K562 (cell line): ENCODE results near the gene TBC1D5. TPM values are rescaled to one million over a fixed set of nuclear protein-coding genes. Genes with fewer than 3 reads are reported as not detected.

ENCODE experiments used
- BHLHE40 ChIP-seq: IDR thresholded peaks from 2 replicates; pipeline ENCODE4 v1.6.1; 2011; ENCODE audit warnings: low read length, improper control_type of control experiment
- C11orf30 ChIP-seq: fragments of 450-650 bp; IDR thresholded peaks from 2 replicates; pipeline ENCODE4 v1.6.1; 2016; ENCODE audit warnings: low read depth, mild to moderate bottlenecking
- CREBBP ChIP-seq: IDR thresholded peaks from one replicate; pipeline ENCODE4 v1.6.1; 2012; ENCODE audit warnings: low read depth, mild to moderate bottlenecking, control low read depth, inconsistent platforms, low read length
- CSDE1 ChIP-seq, 2 experiments: fragments of 450-650 bp; IDR thresholded peaks; 2 replicates each; pipeline ENCODE4 v1.6.1; 2016; ENCODE audit warnings: mild to moderate bottlenecking in 1 of 2
- E2F3 ChIP-seq: fragments of 250-450 bp; sonication (Bioruptor Pico); IDR thresholded peaks from 2 replicates; pipeline ENCODE4 v1.4.0; 2020; ENCODE audit warnings: mild to moderate bottlenecking
- ERF ChIP-seq: fragments of 450-650 bp; formaldehyde crosslinking; IDR thresholded peaks from 2 replicates; pipeline ENCODE4 v1.4.0; 2020; ENCODE audit warnings: mild to moderate bottlenecking, mixed read lengths
- FOXA1 ChIP-seq: fragments of 450-650 bp; IDR thresholded peaks from 2 replicates; pipeline ENCODE4 v1.6.1; 2016; ENCODE audit warnings: mild to moderate bottlenecking, borderline replicate concordance
- FOXP1 ChIP-seq: sonication (generic); formaldehyde crosslinking; IDR thresholded peaks from 2 replicates; pipeline ENCODE4 v1.8.0; 2022; ENCODE audit warnings: mild to moderate bottlenecking, missing genetic modification reagents
- GABPA ChIP-seq: fragments of 200-800 bp; sonication (Bioruptor generic); conservative IDR thresholded peaks from 2 replicates; pipeline ENCODE4 v1.6.1; 2016; ENCODE audit warnings: low read depth, missing genetic modification characterization, missing compliant biosample characterization
- GATA2 ChIP-seq: sonication (generic); formaldehyde crosslinking; IDR thresholded peaks from 2 replicates; pipeline ENCODE4 v1.4.0; 2020; ENCODE audit warnings: mild to moderate bottlenecking, missing genetic modification reagents
- HDAC1 ChIP-seq, 2 experiments: fragments of 450-650 bp; IDR thresholded peaks; 2 replicates each; pipeline ENCODE4 v1.6.1; 2016 to 2017; ENCODE audit warnings: inconsistent platforms in 1 of 2, mild to moderate bottlenecking in 1 of 2, moderate library complexity in 1 of 2
- JUN ChIP-seq, 2 experiments: sonication (generic) in 1 of 2; formaldehyde crosslinking in 1 of 2; IDR thresholded peaks; 2 replicates each; pipeline versions ENCODE4 v1.6.1 to v1.8.0; 2012 to 2022; ENCODE audit warnings: borderline replicate concordance in 2 of 2, mild to moderate bottlenecking in 2 of 2, improper control_type of control experiment in 1 of 2, low read depth in 1 of 2, low read length in 1 of 2, missing genetic modification reagents in 1 of 2
- KDM4B ChIP-seq, 2 experiments: fragments of 450-650 bp in 1 of 2; sonication (generic) in 1 of 2; IDR thresholded peaks; 2 replicates each; pipeline ENCODE4 v1.6.1; 2016 to 2017; ENCODE audit warnings: borderline replicate concordance in 2 of 2, antibody characterized with exemption in 1 of 2, low read depth in 1 of 2, mild to moderate bottlenecking in 1 of 2
- L3MBTL2 ChIP-seq: fragments of 450-650 bp; IDR thresholded peaks from 2 replicates; pipeline ENCODE4 v1.6.1; 2016; ENCODE audit warnings: mild to moderate bottlenecking, moderate library complexity
- MECOM ChIP-seq: fragments of 250-450 bp; sonication (Bioruptor Pico); IDR thresholded peaks from 2 replicates; pipeline ENCODE4 v1.8.0; 2022; ENCODE audit warnings: inconsistent platforms
- MEF2D ChIP-seq: conservative IDR thresholded peaks from 2 replicates; pipeline ENCODE4 v1.6.1; 2016; ENCODE audit warnings: low read depth, missing genetic modification characterization, missing compliant biosample characterization
- PCBP2 ChIP-seq: fragments of 200-400 bp; formaldehyde crosslinking; IDR thresholded peaks from 2 replicates; pipeline ENCODE4 v1.6.1; 2018; ENCODE audit warnings: low read length, low read depth, mild to moderate bottlenecking, moderate library complexity; ENCODE audit not compliant: poor library complexity, severe bottlenecking
- RB1 ChIP-seq: fragments of 450-650 bp; IDR thresholded peaks from 2 replicates; pipeline ENCODE4 v1.6.1; 2017; ENCODE audit warnings: low read depth, mild to moderate bottlenecking
- RBM25 ChIP-seq: fragments of 200-400 bp; formaldehyde crosslinking; IDR thresholded peaks from 2 replicates; pipeline ENCODE4 v1.6.1; 2018; ENCODE audit warnings: low read length, low read depth, moderate library complexity; ENCODE audit not compliant: severe bottlenecking
- RCOR1 ChIP-seq, 2 experiments: IDR thresholded peaks; 2 replicates each; pipeline ENCODE4 v1.6.1; 2012; ENCODE audit warnings: low read depth in 2 of 2, low read length in 2 of 2, borderline replicate concordance in 1 of 2, improper control_type of control experiment in 1 of 2
- SMARCA5 ChIP-seq: fragments of 450-650 bp; IDR thresholded peaks from 2 replicates; pipeline ENCODE4 v1.6.1; 2016
- SOX6 ChIP-seq: fragments of 450-650 bp; IDR thresholded peaks from 2 replicates; pipeline ENCODE4 v1.6.1; 2014; ENCODE audit warnings: mild to moderate bottlenecking
- SPI1 ChIP-seq: IDR thresholded peaks from 2 replicates; pipeline ENCODE4 v1.6.1; 2011; ENCODE audit warnings: low read depth, low read length, control low read depth, borderline replicate concordance
- TOE1 ChIP-seq, 2 experiments: fragments of 450-650 bp in 1 of 2; sonication (generic) in 1 of 2; formaldehyde crosslinking in 1 of 2; IDR thresholded peaks; 2 replicates each; pipeline versions ENCODE4 v1.7.1 to v1.8.0; 2016 to 2022; ENCODE audit warnings: borderline replicate concordance in 2 of 2, mild to moderate bottlenecking in 2 of 2, antibody characterized with exemption in 1 of 2, inconsistent platforms in 1 of 2, low read depth in 1 of 2, missing genetic modification reagents in 1 of 2, moderate library complexity in 1 of 2
- ZEB2 ChIP-seq: fragments of 450-650 bp; IDR thresholded peaks from 2 replicates; pipeline ENCODE4 v1.6.1; 2016
- ZNF165 ChIP-seq: fragments of 250-450 bp; sonication (Bioruptor Pico); IDR thresholded peaks from 2 replicates; pipeline ENCODE4 v1.4.0; 2020; ENCODE audit warnings: borderline replicate concordance
- ZNF232 ChIP-seq: sonication (generic); formaldehyde crosslinking; IDR thresholded peaks from 2 replicates; pipeline ENCODE4 v1.8.0; 2022; ENCODE audit warnings: mild to moderate bottlenecking, missing genetic modification reagents
- ZNF324 ChIP-seq: fragments of 250-450 bp; sonication (Bioruptor Pico); IDR thresholded peaks from 2 replicates; pipeline ENCODE4 v1.4.0; 2020; ENCODE audit warnings: mild to moderate bottlenecking
- ZNF445 ChIP-seq: fragments of 250-450 bp; sonication (Bioruptor Pico); IDR thresholded peaks from 2 replicates; pipeline ENCODE4 v1.4.0; 2020; ENCODE audit warnings: low read depth, mild to moderate bottlenecking, moderate library complexity
- ZNF764 ChIP-seq: fragments of 250-450 bp; sonication (Bioruptor Pico); IDR thresholded peaks from 2 replicates; pipeline ENCODE4 v1.4.0; 2020; ENCODE audit warnings: low read depth, mild to moderate bottlenecking, moderate library complexity
- ZNF766 ChIP-seq: fragments of 200-800 bp; sonication (Bioruptor generic); conservative IDR thresholded peaks from 2 replicates; pipeline ENCODE4 v1.6.1; 2016; ENCODE audit warnings: missing genetic modification characterization, missing compliant biosample characterization
- polyA plus RNA-seq, 8 experiments: library from polyadenylated mRNA; depleted of rRNA in 4 of 8; stranded (reverse) in 5 of 8; unstranded in 3 of 8; fragments of >200 nt; fragmentation: Nextera tagmentation in 2 of 8; fragmentation: Illumina TruSeq in 1 of 8; extraction: Ambion mirVana in 2 of 8; extraction: Trizol in 1 of 8; gene quantifications; 2 replicates each; pipeline versions ENCODE4 v1.2.1 to v1.2.3, GENCODE V29; 2011 to 2014; ENCODE audit warnings: inconsistent platforms in 1 of 8, missing spikeins in 1 of 8
- total RNA-seq, 7 experiments: library from RNA; depleted of rRNA in 6 of 7; stranded (reverse); fragments of >200 nt in 6 of 7; fragmentation: Illumina TruSeq in 2 of 7; extraction: Trizol in 2 of 7; gene quantifications; 2 replicates each; pipeline versions ENCODE4 v1.2.1 to v1.2.3, GENCODE V29; 2011 to 2021; ENCODE audit warnings: low replicate concordance in 1 of 7
- TF ChIP-seq, protein P1 (sequence below): fragments of 450-650 bp; formaldehyde crosslinking; IDR thresholded peaks from 2 replicates; pipeline ENCODE4 v1.4.0; 2022; ENCODE audit warnings: missing genetic modification characterization

The TBC1D5 gene
- total and polyA plus RNA-seq, 9 of the 15 experiments (the other 6 are each of a cell fraction or from before 2014, with no cell fraction given) = 2.9 to 38.1 (median 25.6) TPM

DNA sequence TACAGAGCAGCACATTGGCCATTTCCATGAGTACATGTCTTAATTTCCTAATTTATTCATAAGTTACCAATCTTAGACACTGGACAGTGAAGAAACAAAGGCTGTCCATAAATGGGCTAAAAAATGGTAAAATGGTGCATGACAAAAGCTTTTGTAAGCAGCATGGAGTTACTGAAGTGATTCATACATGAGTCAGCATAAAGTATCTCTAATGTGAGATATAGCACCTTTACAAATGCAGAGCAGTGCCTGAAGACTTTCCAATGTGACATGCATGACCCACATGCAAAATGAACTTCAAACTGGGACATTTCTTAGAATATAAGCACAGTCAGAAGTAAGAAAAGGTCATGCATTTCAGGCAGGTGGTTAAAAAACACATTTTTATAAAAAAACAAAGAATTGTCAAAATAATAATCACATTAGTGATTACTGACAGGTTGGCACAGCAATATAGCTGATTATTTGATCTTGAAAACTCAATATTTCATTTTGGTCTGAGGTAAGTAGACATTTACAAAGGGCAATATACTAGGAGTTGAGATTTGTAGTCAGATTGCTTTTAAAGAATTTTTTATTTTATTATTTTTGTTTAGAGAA is 558.4 kb downstream of the TBC1D5 start (continued):
- no peak for TF ChIP-seq RBM25
- TF ChIP-seq ZNF165 (CRISPR knock-in tag) = no peak
- no peak for TF ChIP-seq ZNF232 (CRISPR knock-in tag)
- no peak for TF ChIP-seq ZNF324 (CRISPR knock-in tag)
- TF ChIP-seq, protein P1, sequence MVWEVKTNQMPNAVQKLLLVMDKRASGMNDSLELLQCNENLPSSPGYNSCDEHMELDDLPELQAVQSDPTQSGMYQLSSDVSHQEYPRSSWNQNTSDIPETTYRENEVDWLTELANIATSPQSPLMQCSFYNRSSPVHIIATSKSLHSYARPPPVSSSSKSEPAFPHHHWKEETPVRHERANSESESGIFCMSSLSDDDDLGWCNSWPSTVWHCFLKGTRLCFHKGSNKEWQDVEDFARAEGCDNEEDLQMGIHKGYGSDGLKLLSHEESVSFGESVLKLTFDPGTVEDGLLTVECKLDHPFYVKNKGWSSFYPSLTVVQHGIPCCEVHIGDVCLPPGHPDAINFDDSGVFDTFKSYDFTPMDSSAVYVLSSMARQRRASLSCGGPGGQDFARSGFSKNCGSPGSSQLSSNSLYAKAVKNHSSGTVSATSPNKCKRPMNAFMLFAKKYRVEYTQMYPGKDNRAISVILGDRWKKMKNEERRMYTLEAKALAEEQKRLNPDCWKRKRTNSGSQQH (CRISPR knock-in tag) = no peak
- no peak for TF ChIP-seq TOE1 (IDR thresholded peaks at IDR 0.05; ENCODE audit: borderline replicate concordance)
- no peak for TF ChIP-seq TOE1 (CRISPR knock-in tag; IDR thresholded peaks at IDR 0.05; ENCODE audit: borderline replicate concordance, low read depth)
- TF ChIP-seq ZEB2 = no peak
- no peak for TF ChIP-seq SOX6
- no peak for TF ChIP-seq KDM4B (IDR thresholded peaks at IDR 0.05; ENCODE audit: borderline replicate concordance in 2 of 2, low read depth in 1 of 2)
- TF ChIP-seq GABPA (tag) = no peak
- TF ChIP-seq GATA2 (CRISPR knock-in tag) = no peak
- TF ChIP-seq FOXP1 (CRISPR knock-in tag) = no peak
- no peak for TF ChIP-seq ERF (CRISPR knock-in tag)
- TF ChIP-seq BHLHE40 = no peak
- no peak for TF ChIP-seq L3MBTL2
- no peak for TF ChIP-seq SMARCA5
- TF ChIP-seq HDAC1 (IDR thresholded peaks at IDR 0.05) = no peak
- peak; percentile 97 for TF ChIP-seq C11orf30
- TF ChIP-seq RCOR1 (IDR thresholded peaks at IDR 0.05; ENCODE audit: borderline replicate concordance in 1 of 2, low read depth in 2 of 2, low read length in 2 of 2) = no peak
- no peak for TF ChIP-seq PCBP2
- TF ChIP-seq MECOM = no peak
- TF ChIP-seq SPI1 = no peak
- peak; percentile 70 for TF ChIP-seq JUN (IDR thresholded peaks at IDR 0.05; ENCODE audit: borderline replicate concordance, low read depth, low read length)
- TF ChIP-seq JUN (CRISPR knock-in tag; IDR thresholded peaks at IDR 0.05; ENCODE audit: borderline replicate concordance) = no peak
- TF ChIP-seq ZNF764 = no peak
- TF ChIP-seq E2F3 = no peak
- no peak for TF ChIP-seq CREBBP
- no peak for TF ChIP-seq RB1
- no peak for TF ChIP-seq MEF2D
- no peak for TF ChIP-seq FOXA1
- TF ChIP-seq CSDE1 (IDR thresholded peaks at IDR 0.05) = no peak
- no peak for TF ChIP-seq ZNF766
- no peak for TF ChIP-seq ZNF445
